DOHH2 (cell line): Measurements from ENCODE around the gene IFI44.

ENCODE experiments used
- H3F3A ChIP-seq: fragments of 200-600 bp; sonication (generic), shearing (Covaris generic); 2 replicates; pipeline ENCODE4 v1.6.0; 2016; ENCODE audit warnings: antibody characterized with exemption, mild to moderate bottlenecking; ENCODE audit not compliant: control insufficient read depth, insufficient read depth
- H3K27ac ChIP-seq: fragments of 200-600 bp; sonication (generic); 2 replicates; pipeline ENCODE4 v1.5.1; 2014; ENCODE audit warnings: low read depth, mild to moderate bottlenecking, low read length, moderate library complexity
- H3K27me3 ChIP-seq: fragments of 200-600 bp; sonication (generic); 2 replicates; pipeline ENCODE4 v1.6.1; 2014; ENCODE audit warnings: mild to moderate bottlenecking, low read length, mixed read lengths; ENCODE audit not compliant: control insufficient read depth
- H3K36me3 ChIP-seq: fragments of 200-600 bp; sonication (generic); 2 replicates; pipeline ENCODE4 v1.6.1; 2014; ENCODE audit warnings: mild to moderate bottlenecking, low read length, moderate library complexity, mixed read lengths; ENCODE audit not compliant: control insufficient read depth
- H3K4me1 ChIP-seq: fragments of 200-600 bp; sonication (generic); 2 replicates; pipeline ENCODE4 v1.6.1; 2014; ENCODE audit warnings: mild to moderate bottlenecking, low read length, mixed read lengths; ENCODE audit not compliant: control insufficient read depth
- H3K4me2 ChIP-seq: fragments of 200-600 bp; sonication (generic); 2 replicates; pipeline ENCODE4 v1.6.0; 2014; ENCODE audit warnings: mild to moderate bottlenecking, low read length, moderate library complexity
- H3K4me3 ChIP-seq: fragments of 200-600 bp; sonication (generic); 2 replicates; pipeline ENCODE4 v1.5.1; 2014; ENCODE audit warnings: mild to moderate bottlenecking, low read length, mixed read lengths
- H3K79me2 ChIP-seq: fragments of 200-600 bp; sonication (generic); 2 replicates; pipeline ENCODE4 v1.6.1; 2014; ENCODE audit warnings: mild to moderate bottlenecking, low read length, mixed read lengths; ENCODE audit not compliant: control insufficient read depth
- H3K9me2 ChIP-seq: fragments of 200-600 bp; sonication (generic); replicated peaks from 2 replicates; pipeline ENCODE4 v1.6.1; 2014; ENCODE audit warnings: mild to moderate bottlenecking, low read length, mixed read lengths; ENCODE audit not compliant: control insufficient read depth
- H3K9me3 ChIP-seq: fragments of 200-600 bp; sonication (generic); 2 replicates; pipeline ENCODE4 v1.6.1; 2014; ENCODE audit warnings: antibody characterized with exemption, low read length, mixed read lengths; ENCODE audit not compliant: control insufficient read depth, insufficient read depth
- H4K20me1 ChIP-seq: fragments of 200-600 bp; sonication (generic); 2 replicates; pipeline ENCODE4 v1.6.0; 2014; ENCODE audit warnings: low read depth, mild to moderate bottlenecking, antibody characterized with exemption, low read length, moderate library complexity; ENCODE audit not compliant: control insufficient read depth, insufficient read depth
- CTCF ChIP-seq: fragments of 200-600 bp; sonication (generic); IDR thresholded peaks from one replicate; pipeline ENCODE4 v1.5.1; 2014; ENCODE audit warnings: antibody characterized with exemption, mild to moderate bottlenecking, low read depth, low read length; ENCODE audit not compliant: poor library complexity, severe bottlenecking
- EZH2phosphoT487 ChIP-seq: fragments of 200-600 bp; sonication (generic); IDR thresholded peaks from 2 replicates; pipeline ENCODE4 v1.6.1; 2017; ENCODE audit warnings: borderline replicate concordance, mild to moderate bottlenecking, antibody characterized with exemption, low read length, moderate library complexity, mixed read lengths

IFI44 gene

GRCh38 chr1:78663923-78664322, 14.3 kb downstream of the IFI44 start:
- Histone ChIP-seq H3K4me2 (no peak overlapping the region), H3F3A (no peaks in the 10 kb centered on the region), H3K4me1 (no peaks in the 10 kb centered on the region), H3K36me3 (no peaks in the 10 kb centered on the region), H3K9me2 (no peaks in the 10 kb centered on the region), H3K4me3 (no peak overlapping the region), H3K27me3 (no peaks in the 10 kb centered on the region), H3K27ac (no peak overlapping the region), H3K79me2 (no peaks in the 10 kb centered on the region), H3K9me3 (no peaks in the 10 kb centered on the region), H4K20me1 (no peaks in the 10 kb centered on the region)
- TF ChIP-seq CTCF, result no peak
- TF ChIP-seq EZH2phosphoT487, result no peak

- H3K9me2 ChIP-seq, result no peaks in the 10 kb centered on the region
- no peak overlapping the region for H3K4me2 ChIP-seq
- no peaks in the 10 kb centered on the region for H4K20me1 ChIP-seq
- no peaks in the 10 kb centered on the region for H3K36me3 ChIP-seq
- H3K4me1 ChIP-seq, result no peaks in the 10 kb centered on the region
- no peaks in the 10 kb centered on the region for H3K9me3 ChIP-seq
- no peaks in the 10 kb centered on the region for H3K27me3 ChIP-seq
- TF ChIP-seq EZH2phosphoT487 (no peak), CTCF (no peak)
- no peak overlapping the region for H3K4me3 ChIP-seq
- H3F3A ChIP-seq, result no peaks in the 10 kb centered on the region
- H3K79me2 ChIP-seq, result no peaks in the 10 kb centered on the region
- no peak overlapping the region for H3K27ac ChIP-seq
Measured at GRCh38 chr1:78664763-78665162, 15.1 kb downstream of the IFI44 start.

DNA sequence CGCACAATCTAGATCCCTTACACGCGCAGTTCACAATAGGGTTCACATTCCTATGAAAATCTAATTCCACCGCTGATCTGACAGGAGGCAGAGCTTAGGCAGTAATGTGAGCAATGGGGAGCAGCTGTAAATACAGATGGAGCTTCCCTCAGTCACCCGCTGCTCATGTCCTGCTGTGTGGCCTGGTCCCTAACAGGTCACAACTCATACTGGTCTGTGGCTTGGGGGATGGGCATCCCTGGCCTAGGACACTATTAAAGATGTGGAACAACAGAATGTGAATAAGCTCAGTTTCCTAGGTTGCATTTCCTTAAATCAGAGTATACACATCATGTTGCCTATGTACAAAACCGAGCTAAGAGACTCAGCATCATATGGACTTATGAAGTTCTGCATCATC, 16.2 kb downstream of the IFI44 start:
- H4K20me1 ChIP-seq, result no peaks in the 10 kb centered on the region
- H3K27ac ChIP-seq, result no peak overlapping the region
- no peaks in the 10 kb centered on the region for H3F3A ChIP-seq
- no peaks in the 10 kb centered on the region for H3K9me2 ChIP-seq
- no peak overlapping the region for H3K4me2 ChIP-seq
- H3K9me3 ChIP-seq, result no peaks in the 10 kb centered on the region
- H3K4me3 ChIP-seq, result no peak overlapping the region
- H3K27me3 ChIP-seq, result no peaks in the 10 kb centered on the region
- H3K79me2 ChIP-seq, result no peaks in the 10 kb centered on the region
- H3K36me3 ChIP-seq, result no peaks in the 10 kb centered on the region
- no peaks in the 10 kb centered on the region for H3K4me1 ChIP-seq
- TF ChIP-seq EZH2phosphoT487 (no peak), CTCF (no peak)

GRCh38 chr1:78667939-78668338, 18.3 kb downstream of the IFI44 start:
- no peaks in the 10 kb centered on the region for H3K27me3 ChIP-seq
- H3K79me2 ChIP-seq, result no peaks in the 10 kb centered on the region
- H3K9me2 ChIP-seq, result no peaks in the 10 kb centered on the region
- no peak overlapping the region for H3K27ac ChIP-seq
- no peak for TF ChIP-seq EZH2phosphoT487
- no peak for TF ChIP-seq CTCF
- no peak overlapping the region for H3K4me3 ChIP-seq
- H3K9me3 ChIP-seq, result no peaks in the 10 kb centered on the region
- no peak overlapping the region for H3K4me2 ChIP-seq
- no peaks in the 10 kb centered on the region for H3K4me1 ChIP-seq
- no peaks in the 10 kb centered on the region for H4K20me1 ChIP-seq
- H3K36me3 ChIP-seq, result no peaks in the 10 kb centered on the region
- no peaks in the 10 kb centered on the region for H3F3A ChIP-seq
